OCI-LY1 (cell line): ENCODE measurements around the gene OXSR1.

Experiments
- CTCF ChIP-seq: fragments of 200-600 bp; sonication (generic), shearing (Covaris generic); IDR thresholded peaks from 2 replicates; pipeline ENCODE4 v1.5.1; 2017; ENCODE audit warnings: mild to moderate bottlenecking, antibody characterized with exemption, low read length, moderate library complexity, mixed read lengths
- EZH2 ChIP-seq: fragments of 200-600 bp; sonication (generic), shearing (Covaris generic); IDR thresholded peaks from 2 replicates; pipeline ENCODE4 v1.8.0; 2017; ENCODE audit warnings: borderline replicate concordance, mixed run types, mild to moderate bottlenecking, antibody characterized with exemption, low read length, moderate library complexity, mixed read lengths

- TF ChIP-seq CTCF = no peak
- no peak for TF ChIP-seq EZH2
Measured at GRCh38 chr3:38136777-38137614, 28.3 kb upstream of the OXSR1 start, which contains the start of gene ACAA1.
